ENCODE data around the gene SRRM2. TPM values are rescaled to one million over a fixed set of nuclear protein-coding genes. Genes with fewer than 3 reads are reported as not detected.

Gene SRRM2
- total and polyA plus RNA-seq, 9 of the 15 experiments (the other 6 are each of a cell fraction or from before 2014, with no cell fraction given): 26.7 to 563 (median 81.1) TPM

DNA sequence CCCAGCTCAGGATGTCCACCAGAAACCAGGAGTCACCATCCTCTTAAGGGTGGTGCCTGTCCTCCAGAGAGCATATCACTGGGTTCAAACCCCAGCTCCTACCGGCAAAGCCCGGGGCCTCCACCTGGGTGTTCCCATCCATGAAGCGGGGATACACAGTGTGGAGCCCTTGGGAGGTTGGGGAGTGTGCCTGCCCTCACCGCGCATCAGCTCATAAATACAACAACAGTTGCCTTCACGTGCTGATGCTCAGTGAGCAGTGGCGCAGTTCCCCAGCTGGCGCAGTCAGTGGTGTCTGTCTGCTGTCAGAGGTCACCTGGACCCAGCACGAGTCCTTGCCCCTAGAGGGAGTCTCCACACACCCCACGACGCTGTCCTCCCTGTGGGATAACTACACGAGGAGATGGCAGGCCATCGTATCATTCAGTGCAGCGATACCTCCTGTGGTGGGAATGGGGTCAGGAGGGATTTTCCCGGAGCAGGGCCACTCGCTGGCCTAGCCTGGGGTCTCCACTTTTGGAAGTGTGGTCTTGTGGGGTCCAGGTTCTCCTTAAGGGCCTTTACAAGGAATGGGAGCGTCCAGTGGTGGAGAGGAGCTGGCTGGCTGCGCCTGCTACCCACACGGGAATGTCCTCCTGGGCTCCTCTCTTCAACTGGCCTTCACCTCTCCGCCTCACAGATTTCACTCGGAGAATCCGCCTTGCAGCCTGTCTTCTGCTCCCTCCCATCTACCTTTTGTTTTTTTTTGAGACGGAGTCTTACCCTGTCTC, 26.9 kb downstream of the SRRM2 start (continued):
- TF ChIP-seq CBX8 (IDR thresholded peaks at IDR 0.05; ENCODE audit: borderline replicate concordance, extremely low read depth, low read depth, low read length, poor library complexity, severe bottlenecking) (no peak), CHD1 (IDR thresholded peaks at IDR 0.05; ENCODE audit: low read length) (no peak), TAF15 (IDR thresholded peaks at IDR 0.05; ENCODE audit: low read depth, low read length) (no peak), ZBTB17 (CRISPR knock-in tag; IDR thresholded peaks at IDR 0.05) (no peak), ZNF282 (CRISPR knock-in tag; IDR thresholded peaks at IDR 0.05) (no peak), CLOCK (CRISPR knock-in tag; IDR thresholded peaks at IDR 0.05; ENCODE audit: borderline replicate concordance) (no peak), ZNF384 (IDR thresholded peaks at IDR 0.05; ENCODE audit: low read depth, low read length) (no peak), ZC3H8 (IDR thresholded peaks at IDR 0.05) (no peak)
- TF ChIP-seq, protein P1, sequence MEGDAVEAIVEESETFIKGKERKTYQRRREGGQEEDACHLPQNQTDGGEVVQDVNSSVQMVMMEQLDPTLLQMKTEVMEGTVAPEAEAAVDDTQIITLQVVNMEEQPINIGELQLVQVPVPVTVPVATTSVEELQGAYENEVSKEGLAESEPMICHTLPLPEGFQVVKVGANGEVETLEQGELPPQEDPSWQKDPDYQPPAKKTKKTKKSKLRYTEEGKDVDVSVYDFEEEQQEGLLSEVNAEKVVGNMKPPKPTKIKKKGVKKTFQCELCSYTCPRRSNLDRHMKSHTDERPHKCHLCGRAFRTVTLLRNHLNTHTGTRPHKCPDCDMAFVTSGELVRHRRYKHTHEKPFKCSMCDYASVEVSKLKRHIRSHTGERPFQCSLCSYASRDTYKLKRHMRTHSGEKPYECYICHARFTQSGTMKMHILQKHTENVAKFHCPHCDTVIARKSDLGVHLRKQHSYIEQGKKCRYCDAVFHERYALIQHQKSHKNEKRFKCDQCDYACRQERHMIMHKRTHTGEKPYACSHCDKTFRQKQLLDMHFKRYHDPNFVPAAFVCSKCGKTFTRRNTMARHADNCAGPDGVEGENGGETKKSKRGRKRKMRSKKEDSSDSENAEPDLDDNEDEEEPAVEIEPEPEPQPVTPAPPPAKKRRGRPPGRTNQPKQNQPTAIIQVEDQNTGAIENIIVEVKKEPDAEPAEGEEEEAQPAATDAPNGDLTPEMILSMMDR (IDR thresholded peaks at IDR 0.05 in 2 of 3, conservative IDR thresholded peaks at IDR 0.05 in 1 of 3; ENCODE audit: insufficient read depth in 2 of 3, low read depth in 1 of 3, low read length in 3 of 3): peak in 1 of 3 experiments; percentile 13; a peak in 1 of 6 replicates
